GM12892 (cell line): ENCODE data around the gene ART5.

Source experiments
- POLR2A ChIP-seq: IDR thresholded peaks from 2 replicates; pipeline ENCODE4 v1.6.1; 2011; ENCODE audit warnings: low read depth, low read length, control low read depth
- POLR2AphosphoS5 ChIP-seq: IDR thresholded peaks from 2 replicates; pipeline ENCODE4 v1.6.1; 2011; ENCODE audit warnings: low read depth, low read length, control low read depth
- TAF1 ChIP-seq: IDR thresholded peaks from 2 replicates; pipeline ENCODE4 v1.6.1; 2011; ENCODE audit warnings: low read depth, mild to moderate bottlenecking, control low read depth, low read length, borderline replicate concordance

DNA sequence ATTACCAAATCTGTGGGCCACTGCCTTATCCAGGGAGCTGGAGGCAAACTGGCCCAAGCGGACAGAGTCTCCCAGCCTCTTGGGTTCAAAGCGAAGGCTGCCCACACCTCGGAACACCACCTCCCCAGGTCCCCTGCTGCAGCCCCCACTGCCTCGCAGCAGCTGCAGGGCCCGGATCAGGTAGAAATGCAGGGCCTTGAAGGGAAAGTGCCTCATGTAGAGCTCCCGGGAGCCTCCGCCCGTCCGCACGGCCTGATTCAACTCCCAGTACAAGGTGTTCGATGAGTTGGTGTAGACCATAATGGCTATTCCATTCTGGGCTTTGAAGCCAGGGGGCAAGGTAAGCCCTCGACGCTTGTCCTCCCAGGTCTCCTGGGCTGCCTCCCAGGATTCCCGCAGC is 2.0 kb downstream of the ART5 start:
- TF ChIP-seq POLR2A = no peak
- TF ChIP-seq TAF1 = no peak
- no peak for TF ChIP-seq POLR2AphosphoS5
